Smooth muscle cell (in vitro differentiated cells): Measurements from ENCODE around the gene CRKL. TPM values are rescaled to one million over a fixed set of nuclear protein-coding genes. Genes with fewer than 3 reads are reported as not detected.

ENCODE experiments used
- DNase-seq: peaks from one replicate; lab custom pipeline; 2025; ENCODE audit not compliant: unreplicated experiment; lab: John Stamatoyannopoulos, UW
- H2AFZ ChIP-seq: fragments of 200-600 bp; sonication (generic); 2 replicates; pipeline ENCODE4 v1.6.0; 2016; ENCODE audit warnings: antibody characterized with exemption, low read depth, mild to moderate bottlenecking
- H3F3A ChIP-seq: fragments of 200-600 bp; sonication (generic); 2 replicates; pipeline ENCODE4 v1.6.0; 2017; ENCODE audit warnings: antibody characterized with exemption, low read depth
- H3K27ac ChIP-seq: fragments of 200-600 bp; sonication (generic); 2 replicates; pipeline ENCODE4 v1.5.1; 2016; ENCODE audit warnings: low read depth, mild to moderate bottlenecking
- H3K27me3 ChIP-seq: fragments of 200-600 bp; sonication (generic); 2 replicates; pipeline ENCODE4 v1.6.1; 2016; ENCODE audit warnings: low read depth, mild to moderate bottlenecking
- H3K36me3 ChIP-seq: fragments of 200-600 bp; sonication (generic); 2 replicates; pipeline ENCODE4 v1.5.1; 2016; ENCODE audit warnings: low read depth
- H3K4me1 ChIP-seq: fragments of 200-600 bp; sonication (generic); 2 replicates; pipeline ENCODE4 v1.5.1; 2016; ENCODE audit warnings: low read depth
- H3K4me2 ChIP-seq: fragments of 200-600 bp; sonication (generic); 2 replicates; pipeline ENCODE4 v1.6.0; 2016; ENCODE audit warnings: mild to moderate bottlenecking
- H3K4me3 ChIP-seq: fragments of 200-600 bp; sonication (generic); 2 replicates; pipeline ENCODE4 v1.5.1; 2016; ENCODE audit warnings: mild to moderate bottlenecking
- H3K79me2 ChIP-seq: fragments of 200-600 bp; sonication (generic); 2 replicates; pipeline ENCODE4 v1.6.0; 2016; ENCODE audit warnings: low read depth, mild to moderate bottlenecking
- H3K9ac ChIP-seq: fragments of 200-600 bp; sonication (generic); 2 replicates; pipeline ENCODE4 v1.6.0; 2016; ENCODE audit warnings: low read depth
- H3K9me3 ChIP-seq: fragments of 200-600 bp; sonication (generic); replicated peaks from 2 replicates; pipeline ENCODE4 v1.5.1; 2016; ENCODE audit warnings: low read depth
- H4K20me1 ChIP-seq: fragments of 200-600 bp; sonication (generic); 2 replicates; pipeline ENCODE4 v1.6.0; 2016; ENCODE audit warnings: low read depth
- CTCF ChIP-seq: fragments of 200-600 bp; sonication (generic); IDR thresholded peaks from 2 replicates; pipeline ENCODE4 v1.5.1; 2017; ENCODE audit warnings: borderline replicate concordance, mild to moderate bottlenecking, antibody characterized with exemption; ENCODE audit not compliant: insufficient read depth, poor library complexity, severe bottlenecking
- WGBS: methylation state at CpG from one replicate; pipeline ENCODE4 v1.1.7; 2016; ENCODE audit warnings: low lambda C conversion rate; 5-methylcytosine and 5-hydroxymethylcytosine counted together
- polyA plus RNA-seq: library from polyadenylated mRNA; unstranded; fragments of >200 nt; fragmentation: Nextera tagmentation; extraction: Ambion mirVana; gene quantifications from 2 replicates; pipeline ENCODE4 v1.2.1, GENCODE V29; 2016
- total RNA-seq: library from RNA; depleted of rRNA; stranded (reverse); fragments of >200 nt; gene quantifications from 2 replicates; pipeline ENCODE4 v1.2.3, GENCODE V29; 2014

The CRKL gene
- total and polyA plus RNA-seq, 2 experiments from 2014 or later: 26.6 to 40.9 TPM

- TF ChIP-seq CTCF: no peak
- Histone ChIP-seq H3K27ac (no peak overlapping the region), H3K4me3 (no peak overlapping the region), H3K27me3 (no peaks in the 10 kb centered on the region), H3K36me3 (peaks cover 6% of the 10 kb centered on the region), H3K9ac (no peak overlapping the region), H3F3A (peaks cover 6% of the 10 kb centered on the region), H2AFZ (no peak overlapping the region), H3K79me2 (no peaks in the 10 kb centered on the region), H3K4me2 (no peak overlapping the region), H3K4me1 (no peaks in the 10 kb centered on the region), H3K9me3 (no peaks in the 10 kb centered on the region), H4K20me1 (peaks cover 21% of the 10 kb centered on the region)
- WGBS: 97% methylated on average over 3 of the region's 3 CpGs
- DNase-seq: no peak
These were observed 44.0 kb upstream of the CRKL start for GRCh38 chr22:20873214-20873613.

DNA sequence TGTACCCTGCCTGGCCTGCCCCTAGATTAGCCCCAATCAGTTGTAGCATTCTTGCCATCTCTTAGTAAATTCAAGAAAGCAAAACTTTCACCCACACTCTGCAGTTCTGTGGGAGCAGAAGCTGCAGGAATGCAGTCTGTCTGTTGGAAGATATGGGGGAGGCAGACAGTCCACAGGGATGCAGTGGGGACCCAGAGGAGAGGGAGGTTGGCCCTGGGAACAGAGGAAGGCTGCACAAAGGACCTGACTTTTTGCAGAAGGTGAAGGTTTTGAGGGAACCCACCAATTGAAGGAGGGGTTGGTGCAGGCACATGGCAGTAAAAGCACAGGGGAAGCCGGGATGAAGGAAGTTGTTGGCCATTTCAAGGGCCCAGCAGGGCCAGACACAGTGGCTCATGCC, 41.9 kb upstream of the CRKL start:
- Histone ChIP-seq H3K4me3 (no peak overlapping the region), H3K9ac (no peak overlapping the region), H3K27ac (no peak overlapping the region), H3K4me1 (no peaks in the 10 kb centered on the region), H2AFZ (no peak overlapping the region), H4K20me1 (peaks cover under 1% of the 10 kb centered on the region), H3K9me3 (no peaks in the 10 kb centered on the region), H3F3A (no peaks in the 10 kb centered on the region), H3K36me3 (peaks cover 6% of the 10 kb centered on the region), H3K27me3 (no peaks in the 10 kb centered on the region), H3K4me2 (no peak overlapping the region), H3K79me2 (no peaks in the 10 kb centered on the region)
- TF ChIP-seq CTCF: no peak
- no peak for DNase-seq
- WGBS: 100% methylated on average over 1 of the region's 1 CpG

GRCh38 chr22:20877715-20878114, 39.5 kb upstream of the CRKL start:
- H3K27ac ChIP-seq: no peak overlapping the region
- TF ChIP-seq CTCF: no peak
- no peak overlapping the region for H3K4me3 ChIP-seq
- no peaks in the 10 kb centered on the region for H3F3A ChIP-seq
- no peaks in the 10 kb centered on the region for H3K79me2 ChIP-seq
- H3K9ac ChIP-seq: no peak overlapping the region
- 93% methylated on average over 3 of the region's 3 CpGs for WGBS
- H3K27me3 ChIP-seq: no peaks in the 10 kb centered on the region
- DNase-seq: no peak
- H2AFZ ChIP-seq: no peak overlapping the region
- no peak overlapping the region for H3K4me2 ChIP-seq
- H3K36me3 ChIP-seq: no peaks in the 10 kb centered on the region
- H3K9me3 ChIP-seq: no peaks in the 10 kb centered on the region
- no peaks in the 10 kb centered on the region for H3K4me1 ChIP-seq
- no peaks in the 10 kb centered on the region for H4K20me1 ChIP-seq

DNA sequence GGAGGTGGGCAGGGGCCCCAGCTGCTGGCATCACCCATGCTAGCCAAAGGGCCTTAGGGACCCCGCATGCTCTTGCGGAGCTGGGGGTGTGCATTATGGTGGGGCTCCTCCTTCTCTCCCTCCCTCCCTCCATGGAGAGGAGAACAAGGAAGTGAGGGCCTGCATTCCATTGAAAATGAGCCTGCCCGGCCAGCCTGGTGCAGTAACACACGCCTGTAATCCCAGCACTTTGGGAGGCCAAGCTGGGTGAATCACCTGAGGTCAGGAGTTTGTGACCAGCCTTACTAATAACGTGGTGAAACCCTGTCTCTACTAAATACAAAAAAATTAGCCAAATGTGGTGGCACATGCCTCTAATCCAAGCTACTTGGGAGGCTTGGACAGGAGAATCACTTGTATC, 36.0 kb upstream of the CRKL start:
- no peak for TF ChIP-seq CTCF
- no peak for DNase-seq
- Histone ChIP-seq H3K79me2 (no peaks in the 10 kb centered on the region), H3K27ac (no peak overlapping the region), H3K36me3 (no peaks in the 10 kb centered on the region), H3K9ac (no peak overlapping the region), H3K9me3 (no peaks in the 10 kb centered on the region), H3K4me1 (peaks cover 3% of the 10 kb centered on the region), H2AFZ (no peak overlapping the region), H3F3A (peaks cover 9% of the 10 kb centered on the region), H3K4me2 (no peak overlapping the region), H3K27me3 (no peaks in the 10 kb centered on the region), H3K4me3 (no peak overlapping the region), H4K20me1 (peaks cover 5% of the 10 kb centered on the region)
- 81% methylated on average over 5 of the region's 5 CpGs for WGBS
